ENCODE measurements around the gene FBLN1.

- TF ChIP-seq CTCF (IDR thresholded peaks at IDR 0.05) (no peak), POLR2A (IDR thresholded peaks at IDR 0.05) (no peak)
Observed at GRCh38 chr22:45647532-45648225, 145.0 kb downstream of the FBLN1 start.

Measured in transverse colon (tissue), 3 donors.